Osteoblast (primary cell): ENCODE measurements around the gene NRM. TPM values are rescaled to one million over a fixed set of nuclear protein-coding genes. Genes with fewer than 3 reads are reported as not detected.

ENCODE experiments used
- DNase-seq: peaks from one replicate; pipeline ENCODE4 v3.0.0; 2011; ENCODE audit warnings: low spot score, mixed read lengths; ENCODE audit not compliant: insufficient read length; ENCODE audit errors: missing footprints
- H2AFZ ChIP-seq: 2 replicates; pipeline ENCODE4 v1.6.0; 2011; ENCODE audit warnings: mild to moderate bottlenecking, low read length
- H3K27ac ChIP-seq: 2 replicates; pipeline ENCODE4 v1.5.1; 2011; ENCODE audit warnings: mild to moderate bottlenecking, low read depth, low read length, moderate library complexity
- H3K27me3 ChIP-seq: 2 replicates; pipeline ENCODE4 v1.6.0; 2012; ENCODE audit warnings: mild to moderate bottlenecking, control low read depth, inconsistent platforms, low read length, moderate library complexity; ENCODE audit not compliant: insufficient read depth
- H3K36me3 ChIP-seq: 2 replicates; pipeline ENCODE4 v1.5.1; 2011; ENCODE audit warnings: mild to moderate bottlenecking, low read length, control low read depth, moderate library complexity; ENCODE audit not compliant: insufficient read depth
- H3K4me1 ChIP-seq: 2 replicates; pipeline ENCODE4 v1.5.1; 2011; ENCODE audit warnings: mild to moderate bottlenecking, low read length, control low read depth, moderate library complexity; ENCODE audit not compliant: insufficient read depth
- H3K4me2 ChIP-seq: 2 replicates; pipeline ENCODE4 v1.6.0; 2011; ENCODE audit warnings: mild to moderate bottlenecking, low read length; ENCODE audit not compliant: insufficient read depth
- H3K4me3 ChIP-seq: fragments of 200-600 bp; sonication (generic); 3 replicates; pipeline ENCODE4 v1.5.1; 2012; ENCODE audit warnings: mild to moderate bottlenecking, low read length, inconsistent platforms; ENCODE audit not compliant: insufficient read depth
- H3K79me2 ChIP-seq: 2 replicates; pipeline ENCODE4 v1.6.0; 2012; ENCODE audit warnings: mild to moderate bottlenecking, low read length, control low read depth, inconsistent platforms; ENCODE audit not compliant: insufficient read depth
- H3K9me3 ChIP-seq: 2 replicates; pipeline ENCODE4 v1.5.1; 2011; ENCODE audit warnings: low read depth, low read length, control low read depth
- H4K20me1 ChIP-seq: 2 replicates; pipeline ENCODE4 v1.6.0; 2012; ENCODE audit warnings: mild to moderate bottlenecking, low read length, control low read depth; ENCODE audit not compliant: insufficient read depth
- total RNA-seq: library from RNA; depleted of rRNA; stranded (reverse); fragments of >200 nt; gene quantifications from 2 replicates; pipeline ENCODE4 v1.2.3, GENCODE V29; 2012
- TF ChIP-seq, protein P1 (sequence below): IDR thresholded peaks from 2 replicates; pipeline ENCODE4 v1.5.1; 2011; ENCODE audit warnings: mild to moderate bottlenecking, low read depth, low read length, moderate library complexity; ENCODE audit errors: extremely low read depth

Gene NRM
- 2.9 and 3.3 TPM in 2 replicates for total RNA-seq

GRCh38 chr6:30690403-30691207 lies at the start of gene NRM:
Gene NRM (minus strand): TSS chr6:30690984. CDS start chr6:30690974, 10 bp downstream.
- Histone ChIP-seq H3K27me3 (no peaks in the 10 kb centered on the region), H3K36me3 (no peaks in the 10 kb centered on the region), H3K4me2 (peak within 1 kb of the TSS; percentile 81), H3K9me3 (no peaks in the 10 kb centered on the region), H3K4me3 (peak within 1 kb of the TSS; percentile 85), H3K79me2 (peaks cover 36% of the 10 kb centered on the region), H3K27ac (peak within 1 kb of the TSS; percentile 74), H3K4me1 (peaks cover 35% of the 10 kb centered on the region), H2AFZ (peak within 1 kb of the TSS; percentile 95), H4K20me1 (peaks cover 7% of the 10 kb centered on the region)
- DNase-seq, result peak; percentile 96
- TF ChIP-seq, protein P1, sequence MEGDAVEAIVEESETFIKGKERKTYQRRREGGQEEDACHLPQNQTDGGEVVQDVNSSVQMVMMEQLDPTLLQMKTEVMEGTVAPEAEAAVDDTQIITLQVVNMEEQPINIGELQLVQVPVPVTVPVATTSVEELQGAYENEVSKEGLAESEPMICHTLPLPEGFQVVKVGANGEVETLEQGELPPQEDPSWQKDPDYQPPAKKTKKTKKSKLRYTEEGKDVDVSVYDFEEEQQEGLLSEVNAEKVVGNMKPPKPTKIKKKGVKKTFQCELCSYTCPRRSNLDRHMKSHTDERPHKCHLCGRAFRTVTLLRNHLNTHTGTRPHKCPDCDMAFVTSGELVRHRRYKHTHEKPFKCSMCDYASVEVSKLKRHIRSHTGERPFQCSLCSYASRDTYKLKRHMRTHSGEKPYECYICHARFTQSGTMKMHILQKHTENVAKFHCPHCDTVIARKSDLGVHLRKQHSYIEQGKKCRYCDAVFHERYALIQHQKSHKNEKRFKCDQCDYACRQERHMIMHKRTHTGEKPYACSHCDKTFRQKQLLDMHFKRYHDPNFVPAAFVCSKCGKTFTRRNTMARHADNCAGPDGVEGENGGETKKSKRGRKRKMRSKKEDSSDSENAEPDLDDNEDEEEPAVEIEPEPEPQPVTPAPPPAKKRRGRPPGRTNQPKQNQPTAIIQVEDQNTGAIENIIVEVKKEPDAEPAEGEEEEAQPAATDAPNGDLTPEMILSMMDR, result no peak

DNA sequence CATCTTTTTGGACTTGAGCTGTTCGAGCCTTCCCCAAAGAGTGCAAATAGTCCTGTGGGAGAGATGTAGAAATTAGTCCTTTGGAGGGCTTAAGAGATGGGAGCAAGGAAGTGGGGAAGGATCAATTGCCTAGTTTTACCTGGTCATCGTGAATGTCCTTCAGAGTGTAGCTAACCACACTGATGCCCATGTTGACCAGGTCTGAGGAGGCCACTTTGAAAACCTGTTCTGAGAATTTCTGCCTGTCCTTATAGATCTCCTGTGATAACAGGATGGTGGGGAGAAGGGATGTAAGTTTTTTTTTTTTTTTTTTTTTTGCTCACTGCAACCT lies 49.7 kb upstream of the NRM start:
- peaks cover 55% of the 10 kb centered on the region for H3K36me3 ChIP-seq
- peaks cover 11% of the 10 kb centered on the region for H4K20me1 ChIP-seq
- H3K4me2 ChIP-seq, result no peak overlapping the region
- no peak for DNase-seq
- no peak overlapping the region for H3K4me3 ChIP-seq
- TF ChIP-seq, protein P1, result no peak
- no peak overlapping the region for H2AFZ ChIP-seq
- peak overlapping the region; percentile 29 for H3K27ac ChIP-seq
- H3K4me1 ChIP-seq, result peaks cover 18% of the 10 kb centered on the region
- no peaks in the 10 kb centered on the region for H3K27me3 ChIP-seq
- no peaks in the 10 kb centered on the region for H3K9me3 ChIP-seq
- H3K79me2 ChIP-seq, result peaks cover 61% of the 10 kb centered on the region

DNA sequence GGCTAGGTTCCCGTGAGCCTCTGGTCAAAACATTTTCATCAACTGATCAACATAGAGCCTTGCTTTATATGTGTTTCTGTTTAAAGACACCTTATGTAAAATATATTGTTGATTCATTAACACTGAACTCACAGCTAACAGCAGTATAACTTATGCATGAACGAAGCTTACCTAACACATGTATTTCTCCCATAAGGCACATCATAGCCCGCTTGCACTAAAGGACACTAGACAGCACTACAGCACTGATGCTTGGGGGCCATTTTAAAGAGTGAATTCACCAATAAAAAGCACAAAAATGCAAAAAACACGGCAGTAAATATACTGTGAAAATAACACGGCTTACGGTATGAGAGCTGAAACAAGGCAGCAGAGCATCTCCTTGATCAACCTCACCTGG lies 47.7 kb upstream of the NRM start:
- Histone ChIP-seq H3K27ac (no peak overlapping the region), H2AFZ (no peak overlapping the region), H3K9me3 (no peaks in the 10 kb centered on the region), H3K36me3 (peaks cover 69% of the 10 kb centered on the region), H3K4me3 (no peak overlapping the region), H3K27me3 (no peaks in the 10 kb centered on the region), H3K4me1 (peaks cover 18% of the 10 kb centered on the region), H4K20me1 (peaks cover 6% of the 10 kb centered on the region), H3K4me2 (no peak overlapping the region), H3K79me2 (peaks cover 57% of the 10 kb centered on the region)
- TF ChIP-seq, protein P1, result no peak
- DNase-seq, result no peak

DNA sequence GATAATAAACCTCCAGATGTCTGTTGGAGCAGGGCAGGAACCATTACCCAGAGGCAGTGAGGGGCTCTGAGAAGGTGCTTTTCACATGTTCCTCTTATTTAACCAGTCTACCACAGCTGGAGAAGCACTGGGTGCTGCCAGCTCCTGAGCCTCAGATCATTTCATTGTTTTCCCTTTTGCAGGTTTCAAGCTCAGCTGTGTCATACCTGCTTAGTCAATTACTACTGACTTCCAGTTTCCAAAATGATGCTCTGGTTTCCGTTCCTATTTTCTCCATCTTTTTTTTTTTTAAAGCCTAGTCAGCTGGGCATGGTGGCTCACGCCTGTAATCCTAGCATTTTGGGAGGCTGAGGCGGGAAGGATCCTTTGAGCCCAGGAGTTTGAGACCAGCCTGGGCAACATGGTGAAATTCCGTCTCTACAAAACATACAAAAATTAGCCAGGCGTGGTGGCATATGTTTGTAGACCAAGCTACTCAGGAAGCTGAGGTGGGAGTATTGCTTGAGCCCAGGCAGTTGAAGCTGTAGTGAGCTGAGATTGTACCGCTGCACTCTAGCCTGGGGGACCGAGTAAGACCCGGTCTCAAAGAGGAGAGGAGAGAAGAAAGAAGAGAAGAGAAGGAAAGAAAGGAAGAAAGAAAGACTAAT lies 45.0 kb upstream of the NRM start:
- Histone ChIP-seq H3K4me1 (peaks cover 10% of the 10 kb centered on the region), H4K20me1 (peaks cover 3% of the 10 kb centered on the region), H3K27ac (no peak overlapping the region), H3K79me2 (peaks cover 43% of the 10 kb centered on the region), H3K4me2 (no peak overlapping the region), H3K9me3 (no peaks in the 10 kb centered on the region), H2AFZ (no peak overlapping the region), H3K36me3 (peaks cover 83% of the 10 kb centered on the region), H3K27me3 (no peaks in the 10 kb centered on the region), H3K4me3 (no peak overlapping the region)
- TF ChIP-seq, protein P1, result no peak
- DNase-seq, result no peak
